Peyer's patch (tissue), 4 donors: ENCODE data around the gene SLC4A8.

Experiments used
- CTCF ChIP-seq, 6 experiments: fragments of 450-650 bp in 4 of 6; fragments of 200-600 bp in 2 of 6; sonication (generic) in 1 of 6; IDR thresholded peaks; one replicate each; pipeline ENCODE4 v1.5.1; 2017 to 2019; ENCODE audit warnings: antibody characterized with exemption in 6 of 6, mild to moderate bottlenecking in 3 of 6, moderate library complexity in 1 of 6
- POLR2A ChIP-seq, 2 donors: fragments of 450-650 bp; IDR thresholded peaks; one replicate each; pipeline ENCODE4 v1.5.1; 2017; ENCODE audit warnings: antibody characterized with exemption in 2 of 2, mild to moderate bottlenecking in 2 of 2, moderate library complexity in 2 of 2

- TF ChIP-seq CTCF (IDR thresholded peaks at IDR 0.05) (no peak), POLR2A (IDR thresholded peaks at IDR 0.05) (no peak)
Observed at GRCh38 chr12:51449580-51450246, 25.1 kb downstream of the SLC4A8 start.
